Esophagus muscularis mucosa (tissue), 3 donors: ENCODE measurements around the gene TOR1B.

ENCODE experiments used
- CTCF ChIP-seq, 3 experiments: fragments of 200-600 bp in 2 of 3; fragments of 450-650 bp in 1 of 3; sonication (generic) in 2 of 3; IDR thresholded peaks; one replicate each; pipeline ENCODE4 v1.5.1; 2017 to 2019; ENCODE audit warnings: antibody characterized with exemption in 3 of 3, mild to moderate bottlenecking in 2 of 3, moderate library complexity in 1 of 3
- POLR2A ChIP-seq: fragments of 450-650 bp; IDR thresholded peaks from one replicate; pipeline ENCODE4 v1.6.1; 2017; ENCODE audit warnings: antibody characterized with exemption, moderate library complexity, mild to moderate bottlenecking, low read depth

GRCh38 chr9:129786481-129786880 is 16.5 kb upstream of the TOR1B start:
- TF ChIP-seq CTCF (IDR thresholded peaks at IDR 0.05): no peak
- no peak for TF ChIP-seq POLR2A
